GM12874 (cell line): ENCODE measurements around the gene OTX1.

Source experiments
- CTCF ChIP-seq: IDR thresholded peaks from 2 replicates; pipeline ENCODE4 v1.5.1; 2011; ENCODE audit warnings: low read depth, mild to moderate bottlenecking, control low read depth, low read length, moderate library complexity; ENCODE audit not compliant: insufficient read depth

OTX1 gene

GRCh38 chr2:63057249-63058143, 6.9 kb downstream of the OTX1 start:
- TF ChIP-seq CTCF, result no peak

GRCh38 chr2:63058144-63058920, 7.7 kb downstream of the OTX1 start:
- TF ChIP-seq CTCF, result no peak

GRCh38 chr2:63058921-63059792, 8.5 kb downstream of the OTX1 start:
- no peak for TF ChIP-seq CTCF

- no peak for TF ChIP-seq CTCF
These were observed 9.3 kb downstream of the OTX1 start for GRCh38 chr2:63059793-63060471.

GRCh38 chr2:63060472-63060991, 9.9 kb downstream of the OTX1 start:
- TF ChIP-seq CTCF, result no peak

- TF ChIP-seq CTCF, result no peak
These were observed 13.6 kb downstream of the OTX1 start for GRCh38 chr2:63064197-63064596.
